Amygdala (tissue), 56 donors: ENCODE data around the gene EPHA10.

Source experiments
- DNase-seq, 56 donors: peaks; one replicate each; lab custom pipeline; 2025; lab: John Stamatoyannopoulos, UW

The EPHA10 gene

DNA sequence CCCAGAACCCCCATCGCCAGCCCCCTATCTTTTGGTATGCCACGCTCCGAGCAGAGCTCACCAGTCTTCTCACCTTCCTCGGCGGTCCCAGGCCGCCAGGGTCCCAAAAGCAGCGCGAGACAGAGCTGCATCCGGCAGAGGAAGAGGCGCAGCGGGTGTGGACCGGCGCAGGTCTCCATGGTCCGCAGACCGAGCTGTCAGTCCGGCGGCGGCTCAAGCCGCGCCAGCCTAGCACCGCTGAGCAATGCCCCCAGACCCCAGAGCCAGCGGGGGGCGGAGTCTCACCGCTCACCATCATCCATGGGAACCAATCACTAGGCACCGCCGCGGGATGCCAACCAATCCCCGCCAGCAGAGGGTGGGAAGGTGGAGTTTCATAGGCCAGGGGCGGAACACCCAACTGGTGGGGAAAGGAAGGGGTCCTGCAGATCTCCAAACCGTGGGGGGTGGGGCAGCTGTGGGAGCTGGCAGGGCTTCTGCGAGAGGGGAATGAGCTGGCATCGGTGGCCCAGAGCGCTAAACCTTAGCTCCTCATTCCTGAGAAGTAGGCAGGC, at the start of gene EPHA10:
Gene EPHA10, minus strand, starts transcription at position 233 of the 554 bp plus-strand sequence. Its CDS starts 54 bp downstream, at position 179.
- DNase-seq, result peak in 39 of 56 donors; percentile 3 to 78 (median 54)

DNA sequence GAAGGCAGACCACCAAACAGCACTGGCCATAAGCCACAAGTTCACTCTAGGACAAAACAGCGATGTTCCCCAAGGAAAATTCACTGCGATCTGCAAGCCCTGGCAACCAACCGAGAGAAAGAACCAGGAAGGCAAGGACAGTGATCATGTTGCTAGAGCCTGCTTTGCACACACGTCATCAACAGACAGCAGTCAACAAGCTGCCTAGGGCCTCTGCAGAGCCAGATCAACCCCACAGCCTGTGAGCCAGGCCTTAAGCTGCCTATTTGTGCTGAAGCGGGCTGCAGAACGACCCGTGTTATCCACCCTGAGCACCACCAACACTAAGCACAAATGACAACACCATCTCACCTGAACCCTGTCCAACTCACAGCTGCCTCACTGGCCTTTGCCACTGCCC, 49.3 kb upstream of the EPHA10 start:
- DNase-seq, result peak in 23 of 56 donors; percentile 5 to 69 (median 29)

DNA sequence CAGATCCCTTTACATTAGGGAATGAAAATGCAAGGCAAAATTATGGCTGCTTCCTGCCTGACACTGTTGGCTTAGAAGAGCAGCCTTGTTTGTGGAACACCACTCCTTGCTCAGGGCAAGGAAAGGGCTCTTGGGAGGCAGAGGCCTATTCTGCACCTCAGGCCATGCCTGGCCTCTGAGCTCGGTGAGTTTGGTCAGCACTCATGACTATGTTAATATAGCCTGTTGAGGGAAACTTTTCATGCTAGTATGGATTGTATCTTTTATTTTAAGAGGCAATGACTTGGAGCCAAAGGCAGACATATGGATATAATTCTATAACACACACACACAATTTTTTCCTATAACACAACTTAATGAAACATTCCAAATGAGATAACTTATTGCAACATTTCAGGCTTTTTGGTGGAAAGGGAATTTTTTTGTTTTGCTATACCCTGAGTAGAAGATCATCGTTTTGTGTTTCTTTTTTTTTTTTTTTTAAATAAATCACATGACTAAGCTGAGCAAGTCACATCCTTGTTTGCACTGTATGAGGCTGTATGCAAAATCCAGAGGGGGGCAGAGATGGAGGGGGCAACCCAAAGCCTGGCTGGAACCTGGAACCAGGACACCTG, 48.7 kb upstream of the EPHA10 start:
- no peak for DNase-seq

DNA sequence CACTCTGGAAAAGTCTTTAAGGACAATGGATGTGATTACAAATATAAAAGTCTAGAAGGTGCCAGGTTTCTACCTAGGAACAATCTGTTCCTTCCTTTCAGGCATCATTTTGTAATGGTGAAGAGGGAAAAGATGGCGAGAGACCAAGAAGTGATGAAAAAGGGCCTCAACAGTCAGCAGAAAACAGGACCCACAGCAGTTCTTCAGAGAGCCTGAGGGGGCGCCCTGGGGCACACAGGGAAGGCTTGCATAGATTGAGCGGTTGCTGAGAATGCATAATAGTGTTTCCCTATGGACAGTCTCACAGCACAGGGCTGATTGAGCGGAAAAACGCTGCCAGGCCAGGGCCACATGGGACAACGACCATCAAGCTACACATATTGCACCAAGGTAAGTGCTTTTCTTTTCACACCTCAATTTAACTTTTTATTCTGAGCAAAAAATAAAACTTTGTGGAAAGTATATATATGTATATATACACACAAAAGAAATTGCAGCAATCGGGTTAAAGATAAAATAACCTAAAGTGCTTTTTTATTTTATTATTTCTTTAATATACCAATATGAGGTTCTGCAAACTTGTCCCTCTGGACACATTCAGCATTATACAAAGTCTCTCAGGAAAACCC, 46.2 kb upstream of the EPHA10 start:
- DNase-seq, result peak in 38 of 56 donors; percentile 4 to 73 (median 38)

DNA sequence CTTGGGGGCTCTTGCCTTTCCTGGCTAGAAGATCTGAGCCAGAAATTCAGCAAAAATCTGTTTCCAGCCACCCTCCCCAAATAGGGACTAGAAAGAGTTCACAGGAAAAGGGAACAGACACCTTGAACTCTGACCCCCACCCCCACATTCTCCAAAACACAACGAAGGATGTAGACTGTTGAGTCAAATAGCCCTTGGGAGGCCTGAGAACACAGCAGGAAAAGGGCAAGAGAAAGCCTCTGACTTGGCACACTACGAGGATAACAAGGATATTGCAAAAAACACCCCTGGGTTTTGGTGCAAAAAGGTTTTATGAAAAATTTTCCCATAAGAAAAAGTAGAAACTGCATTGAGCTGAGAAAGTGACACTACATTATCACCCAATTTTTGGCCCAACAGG, 45.0 kb upstream of the EPHA10 start:
- DNase-seq, result no peak

GRCh38 chr1:37808369-37809319, 43.7 kb upstream of the EPHA10 start:
- peak in 55 of 56 donors; percentile 34 to 96 (median 85) for DNase-seq

- peak; percentile 67 to 96 (median 88) for DNase-seq
These were observed 42.8 kb upstream of the EPHA10 start, which contains the start of the genes C1orf122 and YRDC for GRCh38 chr1:37807555-37808368. C1orf122 (plus strand) TSS chr1:37807790; CDS start chr1:37808405, 615 bp downstream. YRDC (minus strand) TSS chr1:37808208; CDS start chr1:37808180, 28 bp downstream.

GRCh38 chr1:37807220-37807554, 42.3 kb upstream of the EPHA10 start:
- no peak for DNase-seq

GRCh38 chr1:37802439-37802838, 37.5 kb upstream of the EPHA10 start:
- DNase-seq, result no peak

DNA sequence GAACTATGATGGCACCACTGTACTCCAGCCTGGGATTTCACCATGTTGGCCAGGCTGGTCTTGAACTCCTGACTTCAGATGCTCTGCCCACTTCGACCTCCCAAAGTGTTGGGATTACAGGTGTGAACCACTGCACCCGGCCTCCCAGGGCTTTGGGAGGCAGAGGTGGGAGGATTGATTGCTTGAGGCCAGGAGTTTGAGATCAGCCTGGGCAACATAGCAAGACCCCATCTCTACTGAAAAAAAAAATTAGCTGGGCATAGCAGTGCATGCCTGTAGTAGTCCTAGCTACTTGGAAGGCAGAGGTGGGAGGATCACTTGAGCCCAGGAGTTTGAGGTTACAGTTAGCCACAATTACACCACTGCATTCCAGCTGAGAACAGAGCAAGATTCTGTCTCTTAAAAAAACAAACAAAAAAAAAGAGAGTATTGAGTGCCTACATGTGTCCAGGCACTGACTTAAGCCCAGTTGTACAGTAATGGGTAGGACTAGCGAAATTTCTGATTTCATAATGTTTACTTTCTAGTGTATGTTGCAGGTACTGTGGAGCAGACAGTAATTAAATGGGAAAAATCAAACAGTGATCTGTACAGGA, 32.9 kb upstream of the EPHA10 start:
- DNase-seq, result no peak

GRCh38 chr1:37795340-37796125, 30.6 kb upstream of the EPHA10 start:
- peak in 16 of 56 donors; percentile 4 to 51 (median 17) for DNase-seq

DNA sequence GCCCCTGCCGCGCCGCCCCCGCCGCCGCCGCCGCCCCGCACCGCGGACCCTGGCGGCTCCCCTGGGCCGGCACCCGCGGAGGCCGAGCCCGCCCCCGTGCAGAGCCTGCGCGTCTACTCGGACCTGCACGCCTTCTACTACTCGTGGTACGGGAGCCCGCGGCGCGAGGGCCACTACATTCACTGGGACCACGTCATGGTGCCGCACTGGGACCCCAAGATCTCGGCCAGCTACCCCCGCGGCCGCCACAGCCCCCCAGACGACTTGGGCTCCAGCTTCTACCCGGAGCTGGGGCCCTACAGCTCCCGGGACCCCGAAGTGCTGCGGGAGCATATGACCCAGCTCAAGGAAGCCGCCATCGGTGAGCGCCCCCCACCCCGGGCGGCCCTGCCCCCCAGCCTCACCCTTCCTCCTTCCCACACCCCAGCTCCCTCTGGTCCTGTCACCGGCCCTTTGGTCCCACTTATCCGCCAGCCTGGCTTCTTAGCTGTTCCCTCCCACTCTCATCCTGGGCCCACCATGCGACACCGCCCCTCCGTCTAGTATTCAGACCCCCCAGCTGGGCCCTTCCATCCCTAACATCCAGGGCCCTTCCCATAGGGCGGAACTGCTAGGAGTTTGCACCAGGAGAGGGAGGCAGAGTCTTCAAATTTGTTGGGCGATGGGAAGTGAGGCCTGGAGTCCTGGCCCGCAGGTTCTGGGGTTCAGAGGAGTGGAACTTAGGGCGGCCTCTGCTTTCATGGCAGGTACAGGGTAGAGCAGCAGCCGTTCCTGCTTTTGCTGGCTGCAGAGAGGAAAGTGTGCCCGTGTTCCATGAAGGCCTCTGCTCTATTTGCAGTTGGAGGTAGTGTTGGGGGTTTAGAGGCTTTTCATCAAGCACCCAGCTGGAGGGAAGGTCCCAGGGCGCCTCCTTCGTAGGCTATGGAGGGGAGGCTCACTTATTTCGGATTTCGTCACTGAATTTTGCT, 29.7 kb upstream of the EPHA10 start:
- peak in 7 of 56 donors; percentile 3 to 19 (median 14) for DNase-seq

GRCh38 chr1:37793773-37794371, 29.0 kb upstream of the EPHA10 start, which contains the start of gene MANEAL:
MANEAL (plus strand) TSS chr1:37793847; CDS start chr1:37794183, 336 bp downstream.
- DNase-seq, result peak in 23 of 56 donors; percentile 10 to 69 (median 43)

DNA sequence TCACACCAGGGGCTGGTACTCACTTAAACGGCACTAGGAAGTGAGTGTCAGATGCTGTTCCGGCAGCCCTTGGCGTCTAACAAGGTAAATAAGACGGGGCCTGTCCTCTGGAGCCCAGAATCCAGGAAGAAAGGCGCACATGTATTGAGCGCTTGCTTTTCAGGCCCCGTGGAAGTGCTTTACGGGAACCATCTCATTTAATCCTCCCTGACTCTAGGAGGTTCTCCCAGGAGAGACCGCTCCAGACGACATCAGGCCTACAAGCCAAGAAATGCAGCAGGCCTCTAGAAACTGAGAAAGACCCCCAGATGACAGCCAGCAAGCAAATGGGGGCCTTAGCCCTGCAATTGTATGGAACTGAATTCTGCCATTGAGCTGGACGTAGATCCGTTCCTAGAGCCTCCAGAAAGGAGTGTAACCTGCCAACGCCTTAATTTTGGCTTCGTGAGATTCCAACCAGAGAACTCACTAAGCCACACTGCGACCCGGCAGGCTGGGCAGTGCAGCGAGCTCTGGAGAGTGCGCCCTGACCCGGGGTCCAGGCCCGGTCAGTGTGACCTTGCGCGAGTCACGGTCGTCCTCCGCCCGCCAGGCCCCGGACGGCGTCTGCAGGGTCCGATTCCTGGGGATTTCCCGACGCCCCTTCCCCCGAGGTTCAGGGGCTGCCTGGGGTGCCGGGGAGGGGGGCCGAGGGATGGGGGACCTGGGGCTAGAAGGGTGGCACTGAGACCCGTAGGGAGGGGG, 28.2 kb upstream of the EPHA10 start:
- no peak for DNase-seq

DNA sequence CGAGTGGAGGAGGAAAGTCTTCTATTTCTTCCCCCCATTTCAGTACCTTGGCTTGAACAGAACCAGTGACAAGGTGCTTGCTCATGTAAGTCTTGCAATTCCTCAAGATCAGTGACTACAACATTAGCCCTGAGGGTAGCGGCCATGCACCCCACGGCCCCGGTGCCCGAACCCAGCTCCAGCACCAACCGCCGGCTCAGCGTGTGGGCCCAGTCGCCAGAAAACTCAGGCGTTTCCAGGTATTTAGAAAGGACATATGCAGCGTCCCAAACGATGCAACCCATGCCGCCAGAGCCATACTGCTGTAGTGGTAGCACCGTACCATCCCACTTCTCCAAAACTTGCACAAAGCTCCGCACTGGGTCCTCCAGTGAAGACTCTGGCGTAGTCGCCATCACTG, 17.6 kb upstream of the EPHA10 start:
- DNase-seq, result no peak

DNA sequence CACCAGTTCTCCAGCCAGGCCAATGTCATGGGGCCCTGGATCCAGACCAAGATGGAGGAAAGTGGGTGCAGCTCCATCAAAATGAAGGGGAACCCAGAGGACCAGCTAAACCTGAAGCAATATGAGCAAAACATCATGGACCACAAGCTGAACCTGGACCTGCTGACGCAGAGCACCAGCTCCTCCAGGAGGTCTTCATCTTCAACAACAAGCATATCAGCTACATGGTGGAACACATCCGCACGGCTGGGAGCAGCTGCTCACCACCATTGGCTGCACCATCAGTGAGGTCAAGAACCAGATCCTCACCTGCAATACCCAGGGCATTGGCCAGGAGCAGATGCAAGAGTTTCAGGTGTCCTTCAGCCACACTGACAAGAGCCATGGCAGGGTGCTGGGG, 13.7 kb upstream of the EPHA10 start:
- no peak for DNase-seq
